GM12875 (cell line): ENCODE results near the gene SCAMP3.

ENCODE experiments used
- H3K4me3 ChIP-seq: one replicate; pipeline ENCODE4 v1.5.1; 2011; ENCODE audit warnings: low read depth, low read length, control low read depth
- TF ChIP-seq, protein P1 (sequence below): IDR thresholded peaks from 2 replicates; pipeline ENCODE4 v1.5.1; 2011; ENCODE audit warnings: low read depth, mild to moderate bottlenecking, control low read depth, inconsistent platforms, low read length, moderate library complexity, borderline replicate concordance; ENCODE audit not compliant: insufficient read depth

Gene SCAMP3

GRCh38 chr1:155285063-155285462 lies 22.9 kb upstream of the SCAMP3 start:
- TF ChIP-seq, protein P1, sequence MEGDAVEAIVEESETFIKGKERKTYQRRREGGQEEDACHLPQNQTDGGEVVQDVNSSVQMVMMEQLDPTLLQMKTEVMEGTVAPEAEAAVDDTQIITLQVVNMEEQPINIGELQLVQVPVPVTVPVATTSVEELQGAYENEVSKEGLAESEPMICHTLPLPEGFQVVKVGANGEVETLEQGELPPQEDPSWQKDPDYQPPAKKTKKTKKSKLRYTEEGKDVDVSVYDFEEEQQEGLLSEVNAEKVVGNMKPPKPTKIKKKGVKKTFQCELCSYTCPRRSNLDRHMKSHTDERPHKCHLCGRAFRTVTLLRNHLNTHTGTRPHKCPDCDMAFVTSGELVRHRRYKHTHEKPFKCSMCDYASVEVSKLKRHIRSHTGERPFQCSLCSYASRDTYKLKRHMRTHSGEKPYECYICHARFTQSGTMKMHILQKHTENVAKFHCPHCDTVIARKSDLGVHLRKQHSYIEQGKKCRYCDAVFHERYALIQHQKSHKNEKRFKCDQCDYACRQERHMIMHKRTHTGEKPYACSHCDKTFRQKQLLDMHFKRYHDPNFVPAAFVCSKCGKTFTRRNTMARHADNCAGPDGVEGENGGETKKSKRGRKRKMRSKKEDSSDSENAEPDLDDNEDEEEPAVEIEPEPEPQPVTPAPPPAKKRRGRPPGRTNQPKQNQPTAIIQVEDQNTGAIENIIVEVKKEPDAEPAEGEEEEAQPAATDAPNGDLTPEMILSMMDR: no peak
- no peak overlapping the region for H3K4me3 ChIP-seq

DNA sequence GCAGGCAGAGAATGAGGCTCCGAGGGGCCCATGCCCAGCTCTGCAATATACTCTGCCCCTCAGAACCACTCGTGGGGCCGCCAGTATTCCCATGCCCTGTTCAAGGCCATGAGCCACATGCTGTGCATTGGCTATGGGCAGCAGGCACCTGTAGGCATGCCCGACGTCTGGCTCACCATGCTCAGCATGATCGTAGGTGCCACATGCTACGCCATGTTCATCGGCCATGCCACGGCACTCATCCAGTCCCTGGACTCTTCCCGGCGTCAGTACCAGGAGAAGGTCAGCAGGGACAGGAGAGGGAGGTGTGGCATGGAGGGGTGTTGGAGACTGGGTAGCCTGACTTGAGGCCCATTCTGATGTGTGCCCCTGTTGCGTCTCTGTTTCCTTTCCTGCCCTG lies 22.3 kb upstream of the SCAMP3 start:
- H3K4me3 ChIP-seq: no peak overlapping the region
- TF ChIP-seq, protein P1: no peak

GRCh38 chr1:155282488-155283091 lies 20.4 kb upstream of the SCAMP3 start:
- TF ChIP-seq, protein P1: no peak
- no peak overlapping the region for H3K4me3 ChIP-seq

- TF ChIP-seq, protein P1: no peak
These were observed 17.1 kb upstream of the SCAMP3 start for GRCh38 chr1:155279268-155279667.

GRCh38 chr1:155278689-155279160 lies 16.6 kb upstream of the SCAMP3 start:
- H3K4me3 ChIP-seq: peak overlapping the region; percentile 64
- TF ChIP-seq, protein P1: no peak

More at GRCh38 chr1:155279268-155279667, 17.1 kb upstream of the SCAMP3 start:
- no peak overlapping the region for H3K4me3 ChIP-seq

DNA sequence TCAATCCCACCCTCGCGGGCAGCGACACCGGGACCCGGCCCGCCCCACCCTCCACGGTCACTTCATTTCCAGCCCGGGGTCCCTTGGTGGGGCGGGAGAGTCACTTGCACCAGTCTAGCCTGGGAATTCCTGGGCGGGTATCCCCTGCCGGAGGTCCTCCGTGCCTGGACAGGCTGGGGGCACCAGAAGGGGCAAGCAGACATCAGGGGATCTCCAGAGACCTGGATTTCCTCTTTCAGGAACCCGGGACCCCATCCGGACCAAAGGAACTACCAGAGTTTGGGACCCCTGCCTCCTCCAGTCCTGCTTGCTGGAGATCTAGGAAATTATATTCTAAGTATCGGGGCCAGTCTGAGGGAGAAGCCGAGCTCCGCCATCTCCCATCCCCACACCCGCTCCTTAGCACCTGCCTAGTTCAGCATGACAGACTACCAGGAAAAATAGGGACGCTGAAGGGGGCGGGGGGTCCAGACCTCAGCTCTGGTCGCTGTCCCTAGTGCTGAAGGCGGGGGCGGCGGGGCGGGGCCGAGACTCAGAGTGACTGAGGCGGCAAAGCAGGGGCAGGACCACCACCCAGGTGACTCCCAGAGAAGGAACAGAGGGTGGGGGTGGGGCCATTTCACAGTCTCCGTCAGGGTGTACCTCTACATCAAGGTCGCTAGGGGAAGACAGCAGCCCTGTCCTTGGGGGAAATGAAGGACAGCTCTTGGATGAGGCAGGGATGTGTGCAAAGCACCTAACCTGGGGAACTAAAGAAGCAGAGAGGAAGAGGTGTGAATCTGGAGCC lies 15.9 kb upstream of the SCAMP3 start:
- peak overlapping the region; percentile 64 for H3K4me3 ChIP-seq
- TF ChIP-seq, protein P1: peak; percentile 51
